OCI-LY1 (cell line): ENCODE results near the gene APLN.

Experiments
- H2AFZ ChIP-seq: fragments of 200-600 bp; sonication (generic), shearing (Covaris generic); 2 replicates; pipeline ENCODE4 v1.6.0; 2014; ENCODE audit warnings: antibody characterized with exemption, mild to moderate bottlenecking, low read length
- H3F3A ChIP-seq: fragments of 200-600 bp; sonication (generic), shearing (Covaris generic); 2 replicates; pipeline ENCODE4 v1.6.0; 2014; ENCODE audit warnings: mild to moderate bottlenecking, antibody characterized with exemption, low read length, moderate library complexity; ENCODE audit not compliant: insufficient read depth
- H3K27ac ChIP-seq: fragments of 200-600 bp; sonication (generic); 2 replicates; pipeline ENCODE4 v1.5.1; 2014; ENCODE audit warnings: low read length, mixed run types, mild to moderate bottlenecking, low read depth; ENCODE audit not compliant: poor library complexity, severe bottlenecking
- H3K27me3 ChIP-seq: fragments of 200-600 bp; sonication (generic); 2 replicates; pipeline ENCODE4 v1.6.0; 2014; ENCODE audit warnings: antibody characterized with exemption, mild to moderate bottlenecking, low read length, moderate library complexity; ENCODE audit not compliant: insufficient read depth
- H3K36me3 ChIP-seq: fragments of 200-600 bp; sonication (generic); 2 replicates; pipeline ENCODE4 v1.6.1; 2014; ENCODE audit warnings: mild to moderate bottlenecking, antibody characterized with exemption, low read length, moderate library complexity, mixed read lengths; ENCODE audit not compliant: insufficient read depth
- H3K4me1 ChIP-seq: fragments of 200-600 bp; sonication (generic); 2 replicates; pipeline ENCODE4 v1.5.1; 2014; ENCODE audit warnings: mild to moderate bottlenecking, low read length, moderate library complexity; ENCODE audit not compliant: insufficient read depth, severe bottlenecking
- H3K4me2 ChIP-seq: fragments of 200-600 bp; sonication (generic), shearing (Covaris generic); 2 replicates; pipeline ENCODE4 v1.6.1; 2014; ENCODE audit warnings: low read length
- H3K4me3 ChIP-seq: fragments of 200-600 bp; sonication (generic); 2 replicates; pipeline ENCODE4 v1.5.1; 2014; ENCODE audit warnings: low read length, low read depth, mild to moderate bottlenecking, mixed read lengths; ENCODE audit not compliant: poor library complexity, severe bottlenecking
- H3K79me2 ChIP-seq: fragments of 200-600 bp; shearing (Covaris generic); 2 replicates; pipeline ENCODE4 v1.6.1; 2016; ENCODE audit warnings: mixed run types, low read length, mixed read lengths; ENCODE audit not compliant: insufficient read depth
- H3K9ac ChIP-seq: fragments of 200-600 bp; sonication (generic), shearing (Covaris generic); 2 replicates; pipeline ENCODE4 v1.6.1; 2014; ENCODE audit warnings: mild to moderate bottlenecking, low read length, mixed read lengths
- H3K9me2 ChIP-seq: fragments of 200-600 bp; sonication (generic), shearing (Covaris generic); 2 replicates; pipeline ENCODE4 v1.6.1; 2014; ENCODE audit warnings: low read depth, mild to moderate bottlenecking, low read length, mixed read lengths
- H3K9me3 ChIP-seq: fragments of 200-600 bp; shearing (Covaris generic); 2 replicates; pipeline ENCODE4 v1.6.1; 2014; ENCODE audit warnings: low read length, mixed read lengths
- H4K20me1 ChIP-seq: fragments of 200-600 bp; sonication (generic), shearing (Covaris generic); 2 replicates; pipeline ENCODE4 v1.6.0; 2016; ENCODE audit warnings: mild to moderate bottlenecking, low read length; ENCODE audit not compliant: insufficient read depth
- EZH2 ChIP-seq: fragments of 200-600 bp; sonication (generic), shearing (Covaris generic); IDR thresholded peaks from 2 replicates; pipeline ENCODE4 v1.8.0; 2017; ENCODE audit warnings: borderline replicate concordance, mixed run types, mild to moderate bottlenecking, antibody characterized with exemption, low read length, moderate library complexity, mixed read lengths
- TF ChIP-seq, protein P1 (sequence below): fragments of 200-600 bp; sonication (generic), shearing (Covaris generic); IDR thresholded peaks from 2 replicates; pipeline ENCODE4 v1.5.1; 2017; ENCODE audit warnings: mild to moderate bottlenecking, antibody characterized with exemption, low read length, moderate library complexity, mixed read lengths

APLN gene

DNA sequence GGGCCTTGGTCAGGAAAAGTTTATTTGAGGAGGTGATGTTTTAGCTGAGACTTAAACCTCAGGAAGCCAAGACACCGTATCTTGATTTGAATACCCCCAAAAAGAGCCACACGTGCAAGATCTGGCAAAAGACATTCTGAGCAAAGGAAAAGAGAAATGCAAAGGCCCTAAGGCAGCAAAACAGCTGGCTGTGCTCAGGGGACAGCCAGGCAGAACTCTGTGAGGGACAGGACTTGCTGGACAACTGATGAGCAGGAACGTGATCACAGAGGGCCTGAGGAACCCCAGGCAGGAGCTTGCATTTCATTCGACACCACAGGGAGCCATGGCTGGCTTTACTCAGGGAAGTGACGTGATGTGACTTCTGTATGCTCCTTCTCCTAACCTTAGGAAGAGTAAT lies 58.7 kb downstream of the APLN start:
- H3K4me3 ChIP-seq, result no peak overlapping the region
- H3K36me3 ChIP-seq, result no peaks in the 10 kb centered on the region; the same call in 1 of the 2 replicates
- H3F3A ChIP-seq, result no peaks in the 10 kb centered on the region
- no peaks in the 10 kb centered on the region for H3K79me2 ChIP-seq
- H3K4me1 ChIP-seq, result no peaks in the 10 kb centered on the region
- H3K9me3 ChIP-seq, result no peaks in the 10 kb centered on the region
- H3K9me2 ChIP-seq, result no peaks in the 10 kb centered on the region
- no peak overlapping the region for H3K9ac ChIP-seq
- no peaks in the 10 kb centered on the region for H3K27me3 ChIP-seq
- no peaks in the 10 kb centered on the region for H4K20me1 ChIP-seq
- no peak overlapping the region for H3K4me2 ChIP-seq
- TF ChIP-seq EZH2, result no peak
- TF ChIP-seq, protein P1, sequence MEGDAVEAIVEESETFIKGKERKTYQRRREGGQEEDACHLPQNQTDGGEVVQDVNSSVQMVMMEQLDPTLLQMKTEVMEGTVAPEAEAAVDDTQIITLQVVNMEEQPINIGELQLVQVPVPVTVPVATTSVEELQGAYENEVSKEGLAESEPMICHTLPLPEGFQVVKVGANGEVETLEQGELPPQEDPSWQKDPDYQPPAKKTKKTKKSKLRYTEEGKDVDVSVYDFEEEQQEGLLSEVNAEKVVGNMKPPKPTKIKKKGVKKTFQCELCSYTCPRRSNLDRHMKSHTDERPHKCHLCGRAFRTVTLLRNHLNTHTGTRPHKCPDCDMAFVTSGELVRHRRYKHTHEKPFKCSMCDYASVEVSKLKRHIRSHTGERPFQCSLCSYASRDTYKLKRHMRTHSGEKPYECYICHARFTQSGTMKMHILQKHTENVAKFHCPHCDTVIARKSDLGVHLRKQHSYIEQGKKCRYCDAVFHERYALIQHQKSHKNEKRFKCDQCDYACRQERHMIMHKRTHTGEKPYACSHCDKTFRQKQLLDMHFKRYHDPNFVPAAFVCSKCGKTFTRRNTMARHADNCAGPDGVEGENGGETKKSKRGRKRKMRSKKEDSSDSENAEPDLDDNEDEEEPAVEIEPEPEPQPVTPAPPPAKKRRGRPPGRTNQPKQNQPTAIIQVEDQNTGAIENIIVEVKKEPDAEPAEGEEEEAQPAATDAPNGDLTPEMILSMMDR, result no peak
- no peak overlapping the region for H2AFZ ChIP-seq
- no peak overlapping the region for H3K27ac ChIP-seq
